SK-N-SH (cell line): ENCODE data around the gene AP2S1.

Experiments used
- CHD2 ChIP-seq: fragments of 150-350 bp; IDR thresholded peaks from 2 replicates; pipeline ENCODE4 v1.6.1; 2018; ENCODE audit warnings: low read length; ENCODE audit not compliant: partially characterized antibody
- RFX5 ChIP-seq: IDR thresholded peaks from 2 replicates; pipeline ENCODE4 v1.6.1; 2012; ENCODE audit warnings: mild to moderate bottlenecking, improper control_type of control experiment, low read length
- RXRA ChIP-seq: IDR thresholded peaks from 2 replicates; pipeline ENCODE4 v1.4.0; 2012; ENCODE audit warnings: low read depth, mild to moderate bottlenecking, borderline replicate concordance
- SIN3A ChIP-seq: IDR thresholded peaks from 2 replicates; pipeline ENCODE4 v1.6.1; 2012; ENCODE audit warnings: low read depth, mild to moderate bottlenecking, low read length, moderate library complexity, borderline replicate concordance
- TAF1 ChIP-seq: IDR thresholded peaks from 2 replicates; pipeline ENCODE4 v1.6.1; 2012; ENCODE audit warnings: low read depth, mild to moderate bottlenecking, low read length, moderate library complexity, borderline replicate concordance
- TF ChIP-seq, protein P1 (sequence below): fragments of 200-600 bp; sonication (generic); IDR thresholded peaks from 2 replicates; pipeline ENCODE4 v1.6.1; 2017; ENCODE audit warnings: antibody characterized with exemption, mild to moderate bottlenecking, moderate library complexity

- no peak for TF ChIP-seq TAF1
- TF ChIP-seq, protein P1, sequence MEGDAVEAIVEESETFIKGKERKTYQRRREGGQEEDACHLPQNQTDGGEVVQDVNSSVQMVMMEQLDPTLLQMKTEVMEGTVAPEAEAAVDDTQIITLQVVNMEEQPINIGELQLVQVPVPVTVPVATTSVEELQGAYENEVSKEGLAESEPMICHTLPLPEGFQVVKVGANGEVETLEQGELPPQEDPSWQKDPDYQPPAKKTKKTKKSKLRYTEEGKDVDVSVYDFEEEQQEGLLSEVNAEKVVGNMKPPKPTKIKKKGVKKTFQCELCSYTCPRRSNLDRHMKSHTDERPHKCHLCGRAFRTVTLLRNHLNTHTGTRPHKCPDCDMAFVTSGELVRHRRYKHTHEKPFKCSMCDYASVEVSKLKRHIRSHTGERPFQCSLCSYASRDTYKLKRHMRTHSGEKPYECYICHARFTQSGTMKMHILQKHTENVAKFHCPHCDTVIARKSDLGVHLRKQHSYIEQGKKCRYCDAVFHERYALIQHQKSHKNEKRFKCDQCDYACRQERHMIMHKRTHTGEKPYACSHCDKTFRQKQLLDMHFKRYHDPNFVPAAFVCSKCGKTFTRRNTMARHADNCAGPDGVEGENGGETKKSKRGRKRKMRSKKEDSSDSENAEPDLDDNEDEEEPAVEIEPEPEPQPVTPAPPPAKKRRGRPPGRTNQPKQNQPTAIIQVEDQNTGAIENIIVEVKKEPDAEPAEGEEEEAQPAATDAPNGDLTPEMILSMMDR: no peak
- no peak for TF ChIP-seq CHD2
- no peak for TF ChIP-seq RXRA
- TF ChIP-seq RFX5: no peak
- TF ChIP-seq SIN3A: no peak
Measured at GRCh38 chr19:46880431-46880830, 29.8 kb upstream of the AP2S1 start.
